ENCODE measurements around the gene AVPR1A. TPM values are rescaled to one million over a fixed set of nuclear protein-coding genes. Genes with fewer than 3 reads are reported as not detected.

The AVPR1A gene
- polyA plus RNA-seq, 3 donors, result 1.6 to 17.8 (median 2.9) TPM

GRCh38 chr12:63103494-63104131, 47.4 kb downstream of the AVPR1A start:
- H3K27ac ChIP-seq (ENCODE audit: low read depth, low read length), result no peak overlapping the region
- 6 to 13% (median 11%) methylated on average over 5 of the region's 5 CpGs for WGBS, 3 donors

GRCh38 chr12:63101920-63102319, 49.1 kb downstream of the AVPR1A start:
- 74 to 82% (median 78%) methylated on average over 2 of the region's 2 CpGs for WGBS, 3 donors
- no peak overlapping the region for H3K27ac ChIP-seq (ENCODE audit: low read depth, low read length)

DNA sequence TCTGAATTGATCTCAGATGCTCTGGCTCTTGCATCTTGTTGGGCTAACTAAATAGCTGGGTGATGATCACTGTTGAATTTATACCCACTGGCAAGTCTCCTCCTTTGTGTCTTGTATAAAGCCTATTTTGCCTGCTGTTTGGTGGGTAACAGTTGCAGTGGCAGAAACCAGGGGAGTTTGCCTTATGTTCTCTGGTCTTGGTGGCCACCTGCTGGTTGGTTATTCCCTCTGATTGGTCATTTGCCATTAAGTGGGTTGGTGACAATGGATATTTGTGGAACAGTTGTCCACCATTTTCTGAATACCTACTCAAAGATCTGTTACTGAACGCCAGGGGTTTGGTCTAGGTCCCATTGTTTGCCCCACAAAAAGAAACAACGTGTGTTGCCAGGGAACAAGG, 52.1 kb downstream of the AVPR1A start:
- no peak overlapping the region for H3K27ac ChIP-seq (ENCODE audit: low read depth, low read length)
- WGBS, 3 donors, result 69 to 81% (median 73%) methylated on average over 2 of the region's 2 CpGs

DNA sequence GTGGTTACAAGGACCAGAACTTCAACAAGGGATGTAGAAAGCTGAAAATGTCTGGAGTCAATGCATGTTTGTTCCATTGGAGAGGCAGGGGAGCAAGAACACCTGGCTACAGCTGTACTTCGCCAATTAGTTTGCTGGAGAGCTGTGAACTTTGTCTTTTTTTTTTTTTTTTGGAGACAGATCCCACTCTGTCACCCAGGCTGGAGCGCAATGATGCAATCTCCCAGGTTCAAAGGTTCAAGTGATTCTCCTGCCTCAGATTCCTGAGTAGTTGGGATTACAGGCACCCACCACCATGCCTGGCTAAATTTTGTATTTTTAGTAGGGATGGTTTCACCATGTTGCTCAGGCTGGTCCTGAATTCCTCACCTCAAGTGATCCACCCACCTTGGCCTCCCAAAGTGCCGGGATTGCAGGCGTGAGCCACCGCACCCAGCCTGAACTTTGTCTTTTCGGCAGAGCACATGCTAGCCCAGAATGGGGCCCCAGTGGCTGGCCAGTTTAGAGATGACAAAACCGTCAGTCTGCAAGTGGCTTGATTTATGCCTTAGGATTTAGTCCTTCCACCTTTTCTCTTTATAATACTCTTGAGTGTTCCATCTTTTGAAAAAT, 55.5 kb downstream of the AVPR1A start:
- H3K27ac ChIP-seq (ENCODE audit: low read depth, low read length), result no peak overlapping the region
- WGBS, 3 donors, result 88 to 93% (median 89%) methylated on average over 7 of the region's 7 CpGs

- no peak overlapping the region for H3K27ac ChIP-seq (ENCODE audit: low read depth, low read length)
- WGBS, 3 donors, result 68 to 76% (median 68%) methylated on average over 2 of the region's 2 CpGs
These were observed 57.3 kb downstream of the AVPR1A start for GRCh38 chr12:63093711-63094110.

GRCh38 chr12:63093084-63093483, 57.9 kb downstream of the AVPR1A start:
- WGBS, 3 donors, result 67 to 72% (median 69%) methylated on average over 2 of the region's 2 CpGs
- H3K27ac ChIP-seq (ENCODE audit: low read depth, low read length), result no peak overlapping the region

Other genes starting within 250 kb of the AVPR1A start
- 1 to 10 TPM in 2 of 3 donors, under 1 TPM in 1; 0.56 to 1.9 (median 1.5) TPM for gene PPM1H, start 216.1 kb downstream of the AVPR1A start, polyA plus RNA-seq